GM21717 (cell line): ENCODE measurements around the gene PSEN2.
"Not testable (repeated sequence)": the region's sequence is repeated elsewhere in the genome, so short reads cannot be mapped to it uniquely, and the experiment has no call there.

Experiments used
- ATAC-seq: cut with Tn5 transposase; IDR thresholded peaks from one replicate; pipeline ENCODE4 v1.9.1; 2021; ENCODE audit warnings: mild to moderate bottlenecking, moderate library complexity; ENCODE audit not compliant: unreplicated experiment

The PSEN2 gene

DNA sequence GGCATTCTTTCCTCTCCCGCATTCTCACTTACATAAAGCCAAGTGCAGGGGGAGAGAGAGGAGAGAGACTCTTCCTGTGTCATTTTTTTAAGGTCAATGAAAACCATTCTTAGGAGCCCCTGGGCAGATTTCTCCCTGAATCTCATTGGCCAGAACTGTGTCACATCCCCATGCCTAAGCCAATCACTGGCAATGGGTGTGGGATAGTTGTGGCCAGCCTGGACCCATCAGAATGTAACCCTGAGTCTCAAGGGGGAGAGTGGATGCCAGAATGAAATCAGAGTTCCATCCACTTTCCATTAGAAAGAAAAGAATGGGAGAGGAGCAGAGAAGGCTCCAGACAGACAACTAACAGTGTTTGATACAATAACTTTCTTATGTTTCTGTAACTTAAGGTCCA, 38.5 kb downstream of the PSEN2 start:
- ATAC-seq, result no peak

DNA sequence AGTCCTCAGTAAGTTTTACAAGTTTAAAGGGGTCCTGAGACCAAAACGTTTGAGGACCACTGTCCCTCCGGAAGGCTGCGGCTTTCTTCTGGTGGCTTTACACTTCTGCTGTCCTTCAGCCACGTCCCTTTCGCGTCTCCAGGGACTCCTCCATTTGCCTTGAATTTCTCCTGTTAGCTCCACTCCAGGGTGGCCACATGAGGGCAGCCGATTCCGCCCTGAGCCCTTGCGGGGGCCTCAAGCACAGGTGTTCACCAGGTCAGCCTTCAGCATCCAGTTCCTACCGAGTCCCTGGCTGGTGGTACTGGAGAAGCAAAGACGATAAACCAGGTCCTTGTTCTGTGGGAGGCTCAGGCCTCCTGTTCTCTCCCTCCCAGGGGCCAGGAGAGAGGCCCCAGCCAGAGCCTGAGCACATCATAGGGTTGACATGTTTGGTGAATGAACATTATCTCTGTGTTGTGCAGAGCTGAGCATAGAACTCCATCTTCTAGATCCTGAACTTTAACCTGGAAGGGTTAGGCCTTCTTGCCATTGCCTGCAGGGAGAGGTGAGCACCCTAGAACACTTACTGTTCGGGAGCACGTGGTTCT, 42.3 kb downstream of the PSEN2 start:
- ATAC-seq, result no peak

DNA sequence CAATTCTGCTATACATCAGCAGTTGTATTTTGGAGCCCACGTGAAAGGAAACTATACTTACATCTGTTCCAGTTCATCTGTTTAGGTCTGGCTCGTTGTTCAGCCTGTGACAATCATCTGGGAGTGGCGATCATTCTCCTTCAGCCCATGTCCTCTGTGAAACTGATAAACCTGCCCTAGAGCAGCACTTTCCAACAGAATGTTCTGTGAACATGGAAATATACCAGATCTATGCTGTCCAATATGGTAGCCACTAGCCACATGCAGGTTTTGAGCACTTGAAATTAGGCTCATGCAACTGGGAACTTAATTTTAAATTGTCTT, 45.2 kb downstream of the PSEN2 start:
- peak; percentile 33 for ATAC-seq

DNA sequence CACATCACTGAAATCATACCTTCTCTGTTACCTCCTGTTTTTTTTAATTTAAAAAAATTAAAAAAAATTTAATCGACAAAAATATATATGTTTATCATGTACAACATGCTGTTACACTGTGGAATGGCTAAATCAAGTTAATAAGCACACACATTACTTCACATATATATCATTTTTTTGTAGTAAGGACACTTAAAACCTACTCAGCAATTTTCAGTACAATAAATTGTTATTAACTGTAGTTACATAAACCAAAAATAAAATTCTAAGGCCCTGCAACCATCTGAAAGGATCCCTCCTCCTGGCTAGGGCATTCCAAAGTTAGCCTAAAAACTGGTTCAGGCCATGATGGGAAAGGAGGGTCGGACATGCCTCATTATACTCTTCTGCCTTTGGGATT, 46.1 kb downstream of the PSEN2 start:
- no peak for ATAC-seq

DNA sequence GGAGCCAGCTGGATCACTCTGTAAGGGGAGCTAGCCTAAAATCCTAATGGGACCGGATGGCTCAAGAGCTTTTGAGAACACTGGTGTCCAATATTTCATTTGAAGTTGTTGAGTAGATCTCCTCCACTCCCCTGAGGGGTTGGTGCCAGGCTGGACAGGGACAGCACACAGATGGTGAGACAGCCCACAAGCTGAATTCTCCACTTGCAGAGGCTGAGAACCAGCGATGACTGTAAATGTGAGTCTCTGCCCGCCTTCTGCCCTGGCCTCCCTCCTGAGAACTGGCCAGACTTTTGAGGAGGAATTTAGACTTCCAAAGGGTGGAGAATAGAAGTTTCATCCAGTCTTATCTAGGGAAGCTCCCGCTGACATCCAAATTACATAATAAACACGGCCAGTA, 49.2 kb downstream of the PSEN2 start:
- ATAC-seq, result no peak

DNA sequence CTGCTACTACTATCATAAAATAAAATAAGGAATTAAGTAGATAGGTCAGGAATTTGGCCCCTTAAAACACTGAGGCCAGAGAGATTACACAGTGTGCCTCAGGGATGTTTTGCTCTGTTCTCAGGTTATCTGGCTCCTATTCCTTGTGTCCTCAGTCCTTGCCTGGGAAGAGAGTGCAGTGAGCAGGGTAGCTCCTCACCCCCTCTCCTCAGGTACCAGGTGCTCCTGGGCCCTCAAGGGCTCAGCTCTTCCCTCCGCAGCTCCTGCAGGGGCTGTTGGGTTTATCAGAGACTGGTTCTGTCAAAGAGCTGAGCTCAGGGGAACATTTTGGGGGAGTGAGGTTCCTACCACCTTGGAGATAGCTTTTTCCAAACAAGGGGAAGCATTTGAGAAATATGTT, 49.6 kb downstream of the PSEN2 start:
- ATAC-seq, result no peak

DNA sequence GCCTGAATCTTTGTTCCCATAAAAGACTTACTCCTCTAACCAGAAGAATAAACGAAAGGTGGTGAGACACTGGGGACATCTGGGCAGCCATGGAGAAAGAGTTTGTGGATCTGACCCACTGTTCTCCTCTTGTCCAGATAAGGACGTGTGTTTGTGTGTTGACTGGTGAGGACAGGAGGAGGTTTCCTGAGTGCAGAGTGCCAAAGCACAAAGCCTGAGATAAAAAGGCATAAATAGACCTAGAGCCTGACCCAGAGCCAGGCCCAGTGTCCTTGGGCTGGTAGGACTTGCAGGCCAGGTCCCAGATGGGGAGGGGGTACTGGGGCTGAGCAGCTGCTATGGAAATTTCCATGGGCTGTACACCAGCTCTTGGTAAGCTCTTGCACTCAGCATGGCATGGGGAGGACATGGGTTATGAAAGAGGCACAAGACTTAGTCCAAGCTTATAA, 50.1 kb downstream of the PSEN2 start:
- ATAC-seq, result no peak

DNA sequence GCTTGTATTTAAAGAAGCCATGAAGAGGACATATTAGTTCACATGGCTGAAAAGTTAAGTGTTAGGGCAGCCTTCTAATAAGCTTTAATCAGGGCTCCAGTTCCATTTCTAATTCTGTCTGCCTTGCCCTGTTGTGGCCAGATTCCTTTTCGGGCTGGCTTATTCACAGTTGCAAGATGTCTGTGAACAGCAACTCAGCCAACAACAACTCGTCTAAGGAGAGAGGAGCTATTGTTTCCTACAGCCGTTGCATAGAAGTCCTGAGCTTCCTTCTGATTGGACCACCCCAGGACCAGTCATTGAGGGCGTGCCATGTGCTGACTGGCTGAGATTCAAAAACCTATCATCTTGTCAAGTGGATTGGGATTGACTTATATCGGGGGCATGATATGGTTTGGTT, 51.1 kb downstream of the PSEN2 start:
- no peak for ATAC-seq

DNA sequence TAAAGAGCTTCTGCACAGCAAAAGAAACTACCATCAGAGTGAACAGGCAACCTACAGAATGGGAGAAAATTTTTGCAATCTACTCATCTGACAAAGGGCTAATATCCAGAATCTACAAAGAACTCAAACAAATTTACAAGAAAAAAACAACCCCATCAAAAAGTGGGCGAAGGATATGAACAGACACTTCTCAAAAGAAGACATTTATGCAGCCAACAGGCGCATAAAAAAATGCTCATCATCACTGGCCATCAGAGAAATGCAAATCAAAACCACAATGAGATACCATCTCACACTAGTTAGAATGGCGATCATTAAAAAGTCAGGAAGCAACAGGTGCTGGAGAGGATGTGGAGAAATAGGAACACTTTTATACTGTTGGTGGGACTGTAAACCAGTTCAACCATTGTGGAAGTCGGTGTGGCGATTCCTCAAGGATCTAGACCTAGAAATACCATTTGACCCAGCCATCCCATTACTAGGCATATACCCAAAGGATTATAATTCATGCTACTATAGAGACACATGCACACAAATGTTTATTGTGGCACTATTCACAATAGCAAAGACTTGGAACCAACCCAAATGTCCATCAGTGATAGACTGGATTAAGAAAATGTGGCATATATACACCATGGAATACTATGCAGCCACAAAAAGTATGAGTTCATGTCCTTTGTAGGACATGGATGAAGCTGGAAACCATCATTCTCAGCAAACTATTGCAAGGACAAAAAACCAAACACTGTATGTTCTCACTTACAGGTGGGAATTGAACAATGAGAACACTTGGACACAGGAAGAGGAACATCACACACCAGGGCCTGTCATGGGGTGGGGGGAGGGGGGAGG, 59.1 kb downstream of the PSEN2 start:
- ATAC-seq, result not testable (repeated sequence)

DNA sequence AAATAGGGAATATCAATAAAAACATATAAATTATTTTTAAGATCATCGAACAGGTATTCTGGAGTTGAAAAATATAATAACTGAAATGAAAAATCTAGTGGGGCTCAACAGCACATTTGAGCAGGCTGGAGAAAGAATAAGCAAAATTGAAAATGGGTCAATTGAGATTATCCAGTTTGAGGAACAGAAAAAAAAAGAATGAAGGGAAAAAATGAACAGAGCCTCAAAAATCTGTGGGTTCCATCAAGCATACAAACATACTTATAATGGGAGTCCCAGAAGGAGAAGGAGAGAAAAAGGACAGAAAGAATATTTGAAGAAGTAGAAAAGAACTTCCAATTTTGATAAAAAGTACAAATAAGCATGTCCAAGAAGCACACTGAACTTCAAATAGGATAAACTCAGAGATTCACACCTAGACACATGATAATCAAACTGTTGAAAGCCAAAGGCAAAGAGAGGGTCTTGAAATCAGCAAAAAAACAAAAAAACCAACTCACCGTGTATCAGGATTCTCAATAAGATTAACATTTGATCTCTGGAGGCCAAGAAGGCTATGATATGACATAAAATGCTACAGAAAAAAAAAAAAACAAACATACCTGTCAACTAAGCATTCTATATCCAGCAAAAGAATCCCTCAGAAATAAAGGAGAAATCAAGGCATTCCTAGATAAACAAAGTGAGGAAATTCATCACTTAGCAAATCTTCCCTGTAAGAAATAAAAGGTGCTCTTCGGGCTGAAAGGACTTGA, 64.2 kb downstream of the PSEN2 start:
- ATAC-seq, result no peak

DNA sequence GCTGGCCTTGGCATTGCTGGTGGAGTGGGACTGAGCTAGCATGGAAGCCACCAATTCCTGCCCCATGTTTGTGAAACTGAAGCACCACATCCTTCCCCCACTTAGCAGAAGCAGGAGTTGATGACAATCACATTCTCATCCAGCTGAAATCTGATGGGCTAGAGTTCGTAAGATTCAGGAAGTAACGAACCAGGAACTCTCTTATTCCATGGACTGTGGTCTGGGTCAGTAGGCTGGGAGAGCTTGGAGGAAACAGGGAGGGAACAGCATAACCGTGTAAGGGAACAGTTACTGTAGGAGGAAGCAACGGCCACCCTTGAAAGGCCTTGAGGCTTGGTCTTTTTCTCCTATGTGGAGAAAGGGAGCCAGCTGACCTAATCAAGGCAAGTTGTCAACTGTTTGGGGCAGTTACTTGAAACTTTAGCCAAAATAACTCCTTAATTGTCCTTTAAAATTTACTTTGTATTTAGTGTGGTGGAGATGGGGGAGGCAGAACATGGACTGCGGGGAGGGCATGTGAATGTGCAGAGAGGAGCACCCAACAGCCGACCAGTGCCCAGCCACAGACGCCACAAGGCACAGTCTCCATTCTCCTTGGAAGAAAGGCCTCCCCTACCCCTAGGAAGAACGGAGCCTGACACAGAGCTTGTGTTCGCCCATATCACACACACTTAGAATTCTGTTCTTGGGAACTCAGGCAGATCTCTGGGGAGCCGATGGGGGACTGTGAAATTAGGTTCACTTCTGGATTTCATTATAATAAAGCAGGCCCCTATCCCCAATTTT, 67.7 kb downstream of the PSEN2 start:
- no peak for ATAC-seq

DNA sequence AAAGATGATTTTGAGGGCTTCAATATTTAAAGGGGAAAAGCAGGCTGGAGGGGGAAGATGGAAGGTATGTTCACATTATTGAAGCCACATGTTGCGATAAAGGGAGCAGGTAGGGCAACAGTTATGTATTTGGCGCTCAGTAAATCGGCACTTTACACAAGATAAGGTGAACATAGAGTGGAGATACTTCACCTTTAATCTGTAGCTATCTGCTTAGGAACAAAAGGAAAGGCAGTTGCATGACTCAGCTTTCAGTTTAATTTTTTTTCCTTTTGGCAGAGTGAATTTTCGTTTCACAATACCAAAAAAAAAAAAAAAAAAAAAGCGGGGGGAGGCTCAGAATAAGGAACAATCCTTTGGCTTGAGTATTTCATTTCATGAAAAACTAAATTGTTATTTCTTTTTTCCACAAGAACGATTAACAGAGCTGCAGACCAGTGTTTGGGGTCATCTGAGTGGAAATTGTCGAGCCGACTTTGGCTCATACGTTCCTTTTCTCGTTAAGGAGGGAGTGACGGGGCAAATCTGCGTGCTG, 68.6 kb downstream of the PSEN2 start:
- ATAC-seq, result no peak

DNA sequence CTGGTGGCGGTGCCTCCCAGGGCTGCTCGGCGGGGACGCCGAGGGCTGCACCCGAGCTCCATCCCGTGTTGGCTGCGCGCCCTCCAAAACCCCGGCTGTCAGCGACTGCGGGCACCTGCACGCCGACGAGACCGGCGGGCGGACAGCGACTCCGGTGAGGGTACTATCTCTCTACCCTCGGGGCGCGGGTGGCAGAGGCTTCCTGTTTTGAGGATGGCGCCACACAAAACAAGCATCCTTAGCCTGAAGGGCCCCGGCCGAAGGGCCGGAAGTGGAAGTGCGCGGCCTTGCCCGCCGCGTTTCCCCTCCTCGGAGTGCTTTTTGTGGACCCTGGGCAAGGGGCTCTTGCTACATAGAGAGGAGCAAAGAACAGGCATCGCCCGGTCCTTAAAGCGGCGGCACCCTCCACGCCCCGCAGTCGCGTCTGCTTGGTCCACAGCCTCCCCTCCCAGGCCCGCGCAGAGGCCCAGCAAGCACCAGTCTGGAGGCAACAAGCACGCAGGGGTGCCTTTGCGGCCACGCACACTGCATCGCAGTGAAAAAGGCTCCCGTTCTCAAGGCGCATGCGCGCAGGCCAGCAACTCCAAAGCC, 69.1 kb downstream of the PSEN2 start:
- peak; percentile 41 for ATAC-seq

DNA sequence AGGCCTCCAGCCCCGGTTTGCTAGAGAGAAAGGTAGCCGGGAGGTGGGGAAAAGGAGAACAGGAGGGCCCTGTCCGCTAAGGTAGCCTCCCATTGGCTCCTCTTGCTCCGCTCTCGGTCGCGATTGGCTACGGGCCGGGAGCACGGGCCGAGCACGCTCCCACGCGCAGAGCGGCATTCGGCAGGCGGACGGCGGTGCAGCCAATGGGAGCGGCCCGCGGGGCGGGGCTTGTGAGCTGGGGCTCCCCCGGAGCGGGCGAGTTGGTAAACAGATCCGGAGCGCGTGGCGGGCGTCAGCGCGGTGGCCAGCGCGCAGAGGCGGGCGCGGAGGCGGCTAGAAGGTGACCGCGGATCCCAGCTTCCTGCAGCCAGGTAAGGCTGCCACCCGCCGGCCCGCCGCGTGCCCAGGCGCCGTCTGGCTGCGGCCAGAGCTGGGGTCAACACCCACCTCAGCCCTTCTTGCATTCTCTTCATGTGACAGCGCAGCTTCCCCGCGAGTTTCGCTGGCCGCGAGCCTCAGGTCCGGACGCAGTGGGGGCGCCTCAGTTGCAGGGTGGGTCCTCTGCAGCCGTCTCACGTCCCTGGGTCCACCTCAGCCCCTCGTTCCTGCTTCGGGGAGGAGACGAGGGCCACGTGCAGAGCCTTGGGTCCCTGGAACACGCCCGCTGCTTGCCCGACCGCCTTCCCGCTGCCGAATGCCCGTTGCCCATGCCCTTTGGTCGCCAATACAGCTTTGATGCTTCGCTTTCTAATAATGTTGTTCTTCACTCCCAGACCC, 69.8 kb downstream of the PSEN2 start, which contains the start of gene COQ8A:
TSS of gene COQ8A (plus strand) at position 266 of the 777 bp plus-strand sequence. CDS start 21,092 bp downstream, outside the sequence.
- ATAC-seq, result peak; percentile 96

DNA sequence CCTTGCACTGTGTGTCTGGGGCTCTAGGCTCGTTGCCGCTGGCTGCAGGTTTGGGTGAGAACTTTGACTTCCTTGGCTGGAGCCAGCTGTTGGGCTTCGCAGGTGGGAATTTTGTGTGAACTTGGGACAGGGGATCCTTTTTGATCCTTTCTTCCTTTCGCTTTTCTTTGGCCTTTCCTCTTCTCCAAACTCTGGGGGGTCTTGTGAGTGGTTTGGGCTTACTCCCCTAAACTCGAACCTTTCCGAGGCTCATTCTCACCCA, 70.3 kb downstream of the PSEN2 start:
- ATAC-seq, result no peak

DNA sequence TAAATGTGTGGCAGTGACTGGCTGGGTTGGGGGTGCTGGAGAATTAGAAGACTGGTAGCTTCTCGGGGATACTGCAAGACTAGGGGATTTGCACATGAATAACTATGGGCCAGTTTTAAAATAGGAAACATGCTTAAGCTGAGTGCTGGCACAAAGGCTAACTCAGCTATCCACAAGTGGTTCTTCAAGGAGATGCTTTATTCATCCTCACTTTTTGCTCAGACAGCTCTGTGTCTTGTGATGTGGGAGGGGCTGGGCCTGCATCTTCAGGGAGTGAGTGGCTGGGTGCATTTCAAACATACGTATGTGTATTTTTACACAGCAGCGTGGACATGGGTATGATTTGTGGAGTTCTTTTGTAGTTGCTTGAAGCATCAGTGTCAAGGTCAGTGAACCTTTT, 72.0 kb downstream of the PSEN2 start:
- ATAC-seq, result no peak

DNA sequence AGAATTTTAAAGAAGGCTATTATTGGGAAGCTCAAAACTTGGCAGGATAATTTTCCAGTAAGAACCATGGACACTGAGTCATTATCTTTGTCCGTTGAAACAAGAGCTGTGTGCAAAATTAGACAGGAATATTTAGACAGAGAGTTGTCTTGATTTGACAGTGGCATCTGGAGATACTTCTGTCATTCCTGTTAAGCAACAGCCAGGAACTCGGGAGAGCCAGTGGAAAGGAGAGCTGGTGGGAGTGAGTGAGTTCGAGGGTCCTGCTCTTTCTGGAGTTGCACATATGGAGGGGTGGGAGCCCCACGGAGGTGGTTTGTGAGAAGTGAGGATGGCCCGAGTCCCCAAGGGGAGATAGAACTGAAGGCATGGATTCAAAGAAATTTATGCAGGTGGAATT, 72.7 kb downstream of the PSEN2 start:
- ATAC-seq, result no peak

DNA sequence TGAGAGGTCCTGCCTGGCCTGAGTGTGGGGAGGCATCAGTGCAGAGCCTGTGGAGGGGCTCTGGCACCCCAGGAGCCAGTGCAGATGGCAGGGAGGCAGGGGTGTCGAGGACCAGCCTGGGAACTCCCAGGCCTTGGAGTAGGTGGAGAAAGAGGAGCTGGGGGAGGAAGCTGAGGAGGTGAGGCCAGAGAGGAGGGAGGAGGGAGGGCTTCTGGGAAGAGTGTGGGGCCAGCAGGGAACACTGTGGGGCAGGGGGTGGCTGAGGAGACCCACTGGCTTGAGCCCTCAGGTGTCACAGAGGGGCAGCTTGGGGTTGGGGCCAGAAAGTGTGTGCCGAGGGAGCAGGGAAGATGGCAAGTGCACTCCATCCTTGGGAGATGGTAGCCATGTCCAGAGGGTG, 73.5 kb downstream of the PSEN2 start:
- ATAC-seq, result no peak

DNA sequence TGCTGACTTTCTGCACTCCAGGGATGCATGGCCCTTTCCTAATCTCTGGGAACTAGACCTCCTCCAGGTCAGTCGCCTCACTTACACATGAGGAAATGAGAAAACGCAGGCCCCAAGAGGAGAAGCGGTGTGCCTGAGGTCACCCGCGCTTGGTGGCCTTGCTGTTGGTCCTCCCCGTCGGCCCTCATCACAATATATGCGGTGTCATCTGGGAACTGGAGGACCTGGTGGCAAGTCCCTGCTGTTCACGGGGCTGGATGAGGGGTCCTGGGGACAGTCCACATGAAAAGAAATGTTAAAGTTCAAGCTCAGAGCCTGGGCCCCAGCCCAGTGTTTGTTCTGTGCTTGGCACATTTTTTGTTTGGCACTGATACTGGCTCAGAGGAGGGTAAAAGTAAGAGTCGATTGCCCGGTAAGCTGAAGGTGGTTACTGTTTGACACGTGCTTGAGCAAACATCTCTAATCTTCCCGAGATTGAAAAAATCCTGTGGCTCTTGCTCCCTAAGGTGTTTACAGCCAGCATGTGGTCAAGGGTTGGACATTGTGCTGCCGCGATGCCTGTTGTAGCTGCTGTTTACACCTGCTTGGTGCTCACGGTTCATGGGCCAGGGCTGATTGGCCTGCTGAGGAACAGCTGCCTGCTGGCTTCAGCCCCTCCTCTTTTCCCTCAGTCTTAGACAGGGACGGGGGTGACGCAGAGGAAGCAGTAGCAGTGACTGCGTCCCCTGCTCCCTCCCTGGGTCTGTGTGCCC, 74.9 kb downstream of the PSEN2 start:
- ATAC-seq, result no peak
